Hindlimb muscle (tissue), 1 donor: ENCODE measurements around the gene METTL26. TPM values are rescaled to one million over a fixed set of nuclear protein-coding genes. Genes with fewer than 3 reads are reported as not detected.

Experiments
- DNase-seq: peaks from one replicate; pipeline ENCODE4 v3.0.0-alpha.2; 2013
- polyA plus RNA-seq: library from polyadenylated mRNA; unstranded; fragments of 120-200 nt; gene quantifications from one replicate; pipeline ENCODE4 v1.2.1, GENCODE V29; 2013; ENCODE audit not compliant: insufficient read length

Gene METTL26
- polyA plus RNA-seq = 47.8 TPM

DNA sequence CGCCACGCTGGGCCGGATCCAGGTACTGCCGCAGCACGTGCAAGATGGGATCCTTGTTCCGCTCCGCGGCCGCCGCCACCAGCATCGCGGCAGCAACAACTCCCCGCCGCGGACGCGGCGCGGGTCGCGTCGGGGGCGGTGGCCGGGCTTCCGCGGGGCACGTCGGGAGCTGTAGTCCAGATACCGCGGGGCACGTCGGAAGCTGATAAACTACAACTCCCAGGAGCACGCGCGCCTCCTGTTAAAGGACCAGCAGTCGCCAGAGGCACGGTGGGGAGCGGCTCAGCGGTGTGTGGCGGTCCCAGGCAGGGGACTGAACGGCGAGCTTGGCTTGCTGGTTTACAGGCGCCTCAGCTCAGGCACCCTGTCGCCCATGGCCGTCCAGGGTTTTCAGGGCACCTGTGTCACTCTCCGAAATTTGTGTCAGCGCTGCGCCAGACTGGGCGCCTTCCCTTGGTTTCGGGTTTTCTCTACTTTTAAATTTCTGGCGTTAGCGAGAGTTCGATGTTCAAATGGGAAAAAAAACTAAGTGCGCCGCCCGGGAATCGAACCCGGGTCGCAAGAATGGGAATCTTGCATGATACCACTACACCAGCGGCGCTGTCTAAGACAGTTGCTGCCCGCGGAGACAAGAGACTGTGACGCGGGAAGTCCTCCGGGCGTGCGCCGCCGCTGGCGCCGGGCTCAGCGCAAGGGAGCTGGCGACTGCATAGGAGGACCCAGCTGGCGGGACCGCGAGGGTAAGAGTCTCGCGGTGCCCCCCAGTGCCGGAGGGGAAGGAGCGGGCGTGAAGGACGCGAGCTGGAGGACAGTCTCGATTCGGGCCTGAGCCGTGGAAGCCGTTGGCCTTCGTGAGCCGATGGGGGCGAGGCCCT, at the start of gene METTL26:
METTL26 (minus strand) TSS at position 100 of the 875 bp plus-strand sequence; CDS start at position 85, 15 bp downstream.
- peak; percentile 95 for DNase-seq

DNA sequence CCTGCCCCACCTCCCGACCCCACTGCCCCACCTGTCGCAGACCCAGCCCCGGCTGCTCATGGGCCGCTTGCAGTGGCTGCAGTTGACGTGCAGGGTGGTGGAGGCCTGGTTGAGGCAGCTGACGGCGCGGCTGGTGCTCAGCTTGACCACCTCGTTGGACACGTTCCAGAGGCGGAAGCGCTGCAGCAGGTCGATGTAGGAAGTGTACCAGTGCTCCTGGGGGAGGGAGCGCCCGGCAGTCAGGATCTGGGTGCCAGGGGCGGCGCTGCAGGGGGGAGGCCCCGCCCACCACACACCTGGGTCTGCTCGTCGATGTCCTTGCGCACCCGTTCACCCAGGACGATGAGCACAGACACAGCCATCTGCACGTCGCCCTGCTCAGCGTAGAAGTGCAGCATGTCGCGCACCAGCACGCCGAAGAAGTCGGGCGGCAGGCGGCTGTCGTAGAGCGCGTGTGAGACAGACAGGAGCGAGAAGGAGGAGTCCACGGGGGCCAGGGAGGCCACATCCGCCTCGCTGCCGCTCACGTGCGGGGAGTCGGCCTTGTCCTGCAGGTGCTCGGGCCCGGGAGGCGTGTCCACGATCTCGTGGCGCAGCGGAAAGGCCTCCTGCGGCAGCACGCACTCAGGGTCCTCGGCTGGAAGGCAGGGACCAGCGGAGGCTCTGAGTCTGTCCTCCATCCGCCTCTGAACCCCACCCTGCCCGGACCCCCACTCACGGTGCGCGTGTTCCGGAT, 49.0 kb upstream of the METTL26 start:
- no peak for DNase-seq

DNA sequence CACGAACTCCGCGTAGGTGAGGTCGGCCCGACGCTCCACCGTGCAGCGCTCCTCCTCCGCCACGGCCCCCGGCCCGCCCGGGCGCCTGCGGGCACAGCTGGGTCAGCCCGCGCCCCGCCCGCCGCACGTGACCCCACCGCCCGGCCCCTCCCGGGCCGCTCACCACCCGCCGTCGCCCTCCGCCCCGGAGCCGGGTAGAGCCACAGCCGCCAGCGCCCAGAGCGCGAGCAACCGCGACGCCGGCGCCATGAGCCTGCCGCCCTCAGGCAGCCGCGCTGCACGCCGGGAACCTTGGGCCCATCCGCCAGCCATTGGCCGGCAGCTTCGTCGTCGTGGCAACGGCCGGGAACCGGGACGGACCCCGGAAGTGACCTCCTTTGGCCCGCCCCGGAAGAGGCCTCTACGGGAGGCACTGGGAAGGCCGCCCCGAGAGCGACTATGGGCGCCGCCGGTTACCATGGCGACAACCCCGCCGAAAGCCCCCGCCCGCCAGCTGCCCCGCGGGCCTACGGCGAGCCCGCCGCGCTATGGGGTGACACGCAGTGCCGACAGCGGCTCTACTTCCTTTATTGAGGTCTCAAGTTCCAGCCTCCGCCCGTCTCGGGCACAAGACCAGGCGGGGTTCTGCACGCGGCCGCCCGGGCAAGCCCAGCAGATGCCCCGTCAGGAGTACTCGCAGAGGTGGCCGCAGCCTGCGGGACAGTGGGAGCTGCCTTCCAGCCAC, 48.1 kb upstream of the METTL26 start, which contains the start of gene JMJD8:
JMJD8 (minus strand) TSS at position 264 of the 724 bp plus-strand sequence; CDS start at position 249, 15 bp downstream.
- peak; percentile 97 for DNase-seq

DNA sequence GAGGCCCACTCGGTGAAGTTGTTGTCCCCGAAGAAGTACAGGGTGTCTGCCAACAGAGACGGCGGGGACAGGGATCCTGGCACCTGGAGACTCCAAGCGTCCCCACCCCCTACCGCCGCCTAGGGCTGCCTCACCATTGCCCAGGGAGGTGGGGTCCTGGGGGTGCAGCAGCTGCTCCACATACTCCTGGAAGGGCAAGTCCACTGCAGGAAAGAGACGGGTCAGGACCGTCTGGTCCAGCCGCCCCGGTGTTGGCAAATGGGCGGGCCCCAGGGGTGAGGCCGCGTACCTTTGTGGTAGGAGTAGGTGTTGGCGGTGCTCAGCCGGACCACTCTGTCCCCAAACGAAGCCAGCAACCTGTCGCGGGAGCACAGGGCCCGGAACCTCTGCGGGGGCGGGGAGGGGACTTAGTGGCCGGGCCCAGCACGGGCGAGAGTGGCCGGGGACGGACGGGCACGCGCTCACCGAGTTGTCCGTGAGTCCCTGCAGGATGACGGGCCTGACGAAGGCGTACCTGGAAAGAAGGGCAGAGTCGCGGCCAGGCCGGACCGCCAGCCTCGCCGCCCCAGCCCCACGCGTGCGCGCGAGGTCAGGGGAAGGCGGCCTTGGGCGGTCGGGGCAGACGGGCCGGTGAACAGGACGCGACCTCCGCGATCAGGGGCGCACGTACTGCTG, 47.4 kb upstream of the METTL26 start:
- no peak for DNase-seq

DNA sequence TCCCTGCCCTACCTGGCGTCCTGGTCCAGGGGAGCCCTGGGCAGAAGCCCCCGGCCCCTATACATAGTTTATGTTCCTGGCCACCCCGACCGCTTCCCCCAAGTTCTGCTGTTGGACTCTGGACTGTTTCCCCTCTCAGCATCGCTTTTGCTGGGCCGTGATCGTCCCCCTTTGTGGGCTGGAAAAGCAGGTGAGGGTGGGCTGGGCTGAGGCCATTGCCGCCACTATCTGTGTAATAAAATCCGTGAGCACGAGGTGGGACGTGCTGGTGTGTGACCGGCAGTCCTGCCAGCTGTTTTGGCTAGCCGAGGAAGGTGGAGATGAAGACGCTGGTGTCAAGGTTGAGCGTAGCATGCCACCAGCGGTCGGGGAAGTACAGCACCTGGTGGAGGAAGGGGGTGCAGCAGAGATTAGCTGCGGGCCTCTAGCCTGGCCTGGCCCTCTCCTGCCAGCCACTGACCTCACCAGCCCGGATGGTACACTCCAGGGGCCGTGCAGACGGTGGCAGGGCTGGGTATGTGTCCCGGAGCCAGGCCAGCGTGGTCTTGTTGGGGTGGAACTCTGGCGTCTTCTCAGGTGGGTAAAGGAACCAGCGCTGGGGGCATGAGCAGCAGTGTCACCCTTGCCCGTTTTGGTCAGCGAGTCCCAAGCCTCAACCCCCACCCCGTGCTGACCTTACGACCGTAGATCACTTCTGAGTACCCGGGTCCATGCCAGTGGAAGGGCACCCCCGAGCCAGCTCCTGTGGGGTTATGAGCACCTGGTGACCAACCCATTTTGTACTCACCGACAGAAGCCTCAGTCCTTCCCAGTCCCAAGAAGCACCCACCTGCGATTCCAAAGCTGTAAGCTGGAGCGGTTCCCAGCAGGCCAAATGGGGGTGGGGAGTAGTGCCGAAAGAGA, 46.6 kb upstream of the METTL26 start:
- DNase-seq = no peak

DNA sequence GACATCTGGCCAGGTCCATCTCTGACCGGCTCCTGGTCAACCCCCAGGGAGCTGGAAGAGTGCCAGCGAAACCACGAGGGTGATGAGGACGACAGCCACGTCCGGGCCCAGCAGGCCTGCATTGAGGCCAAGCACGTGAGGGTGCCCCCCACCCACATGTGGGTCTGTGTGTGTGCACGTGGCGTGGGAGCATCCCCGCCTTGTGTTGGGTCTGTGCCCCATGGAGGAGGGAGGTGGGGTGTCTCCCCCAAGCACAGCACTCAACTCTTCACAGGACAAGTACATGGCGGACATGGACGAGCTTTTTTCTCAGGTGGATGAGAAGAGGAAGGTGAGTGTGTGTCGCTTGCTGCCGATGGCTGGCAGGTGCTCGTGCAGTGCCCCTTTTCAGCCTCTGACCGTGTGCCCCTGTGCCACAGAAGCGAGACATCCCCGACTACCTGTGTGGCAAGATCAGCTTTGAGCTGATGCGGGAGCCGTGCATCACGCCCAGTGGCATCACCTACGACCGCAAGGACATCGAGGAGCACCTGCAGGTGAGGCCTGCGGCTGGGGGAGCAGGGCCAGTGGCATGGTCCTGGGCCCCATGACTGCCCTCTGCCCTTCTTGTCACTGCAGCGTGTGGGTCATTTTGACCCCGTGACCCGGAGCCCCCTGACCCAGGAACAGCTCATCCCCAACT, 45.8 kb upstream of the METTL26 start:
- DNase-seq = no peak

DNA sequence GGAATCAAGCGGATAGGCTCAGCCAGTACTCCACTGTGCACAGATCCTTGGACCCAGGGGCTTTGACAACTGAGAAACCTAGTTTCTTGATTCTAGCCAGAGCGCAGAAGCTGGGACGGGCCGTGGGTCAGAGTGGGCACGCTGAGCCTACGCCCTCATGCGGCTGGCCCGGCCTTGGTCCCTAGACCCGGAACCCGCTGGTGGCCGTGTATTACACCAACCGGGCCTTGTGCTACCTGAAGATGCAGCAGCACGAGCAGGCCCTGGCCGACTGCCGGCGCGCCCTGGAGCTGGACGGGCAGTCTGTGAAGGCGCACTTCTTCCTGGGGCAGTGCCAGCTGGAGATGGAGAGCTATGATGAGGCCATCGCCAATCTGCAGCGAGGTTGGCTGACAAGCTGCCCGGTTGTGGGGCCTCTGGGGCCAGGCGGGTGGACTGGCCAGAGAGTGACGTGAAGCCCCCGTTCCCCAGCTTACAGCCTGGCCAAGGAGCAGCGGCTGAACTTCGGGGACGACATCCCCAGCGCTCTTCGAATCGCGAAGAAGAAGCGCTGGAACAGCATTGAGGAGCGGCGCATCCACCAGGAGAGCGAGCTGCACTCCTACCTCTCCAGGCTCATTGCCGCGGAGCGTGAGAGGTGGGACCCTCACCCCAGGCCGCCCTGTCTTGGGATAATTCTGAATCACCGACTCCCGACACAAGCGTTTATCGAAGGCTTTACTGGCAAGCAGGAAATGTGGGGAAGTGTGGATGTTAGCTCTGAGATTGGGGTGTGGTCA, 45.1 kb upstream of the METTL26 start:
- DNase-seq = no peak

DNA sequence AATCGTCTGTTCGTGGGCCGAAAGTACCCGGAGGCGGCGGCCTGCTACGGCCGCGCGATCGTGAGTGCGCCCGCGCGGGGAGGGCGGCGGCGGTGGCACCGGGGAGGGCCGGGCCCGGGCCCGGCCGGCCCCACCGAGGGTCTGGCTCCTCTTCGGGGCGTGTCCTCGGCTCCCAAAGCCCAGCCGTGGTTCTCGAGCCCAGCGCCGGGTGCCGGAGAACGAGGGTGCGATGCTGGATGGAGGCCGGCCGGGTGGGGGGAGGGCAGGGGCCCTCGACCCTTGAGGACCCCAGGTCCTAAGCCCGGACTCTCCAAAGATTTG, 44.5 kb upstream of the METTL26 start:
- DNase-seq = no peak

DNA sequence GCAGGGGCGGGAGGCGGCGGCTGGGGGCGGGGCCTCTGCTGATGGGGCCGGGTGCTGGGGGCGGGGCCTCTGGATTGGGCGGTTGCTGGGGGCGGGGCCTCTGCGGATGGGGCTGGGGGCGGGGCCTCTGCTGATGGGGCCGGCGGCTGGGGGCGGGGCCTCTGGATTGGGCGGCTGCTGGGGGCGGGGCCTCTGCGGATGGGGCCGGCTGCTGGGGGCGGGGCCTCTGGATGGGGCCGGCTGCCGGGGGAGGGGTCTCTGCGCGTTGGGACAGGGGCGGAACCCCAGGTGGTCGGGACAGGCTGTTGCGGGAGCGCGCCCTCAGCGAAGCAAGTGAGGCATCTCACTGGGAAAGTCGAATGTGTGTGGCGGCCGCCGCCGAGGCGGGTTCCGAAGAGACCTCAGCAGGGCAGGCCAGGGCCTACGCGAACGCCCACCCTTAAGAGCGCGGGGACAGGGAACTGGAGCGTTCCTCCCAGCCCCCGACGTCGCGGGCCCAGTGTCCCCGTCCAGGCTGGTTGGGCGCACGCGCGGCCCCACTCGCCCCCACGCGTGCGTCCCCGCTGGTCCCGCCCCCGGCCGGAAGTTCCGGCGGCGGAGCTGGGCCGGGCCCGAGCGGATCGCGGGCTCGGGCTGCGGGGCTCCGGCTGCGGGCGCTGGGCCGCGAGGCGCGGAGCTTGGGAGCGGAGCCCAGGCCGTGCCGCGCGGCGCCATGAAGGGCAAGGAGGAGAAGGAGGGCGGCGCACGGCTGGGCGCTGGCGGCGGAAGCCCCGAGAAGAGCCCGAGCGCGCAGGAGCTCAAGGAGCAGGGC, 43.9 kb upstream of the METTL26 start, which contains the start of gene STUB1:
STUB1 (plus strand) TSS at position 597 of the 811 bp plus-strand sequence; CDS start at position 713, 116 bp downstream.
- peak; percentile 91 for DNase-seq

DNA sequence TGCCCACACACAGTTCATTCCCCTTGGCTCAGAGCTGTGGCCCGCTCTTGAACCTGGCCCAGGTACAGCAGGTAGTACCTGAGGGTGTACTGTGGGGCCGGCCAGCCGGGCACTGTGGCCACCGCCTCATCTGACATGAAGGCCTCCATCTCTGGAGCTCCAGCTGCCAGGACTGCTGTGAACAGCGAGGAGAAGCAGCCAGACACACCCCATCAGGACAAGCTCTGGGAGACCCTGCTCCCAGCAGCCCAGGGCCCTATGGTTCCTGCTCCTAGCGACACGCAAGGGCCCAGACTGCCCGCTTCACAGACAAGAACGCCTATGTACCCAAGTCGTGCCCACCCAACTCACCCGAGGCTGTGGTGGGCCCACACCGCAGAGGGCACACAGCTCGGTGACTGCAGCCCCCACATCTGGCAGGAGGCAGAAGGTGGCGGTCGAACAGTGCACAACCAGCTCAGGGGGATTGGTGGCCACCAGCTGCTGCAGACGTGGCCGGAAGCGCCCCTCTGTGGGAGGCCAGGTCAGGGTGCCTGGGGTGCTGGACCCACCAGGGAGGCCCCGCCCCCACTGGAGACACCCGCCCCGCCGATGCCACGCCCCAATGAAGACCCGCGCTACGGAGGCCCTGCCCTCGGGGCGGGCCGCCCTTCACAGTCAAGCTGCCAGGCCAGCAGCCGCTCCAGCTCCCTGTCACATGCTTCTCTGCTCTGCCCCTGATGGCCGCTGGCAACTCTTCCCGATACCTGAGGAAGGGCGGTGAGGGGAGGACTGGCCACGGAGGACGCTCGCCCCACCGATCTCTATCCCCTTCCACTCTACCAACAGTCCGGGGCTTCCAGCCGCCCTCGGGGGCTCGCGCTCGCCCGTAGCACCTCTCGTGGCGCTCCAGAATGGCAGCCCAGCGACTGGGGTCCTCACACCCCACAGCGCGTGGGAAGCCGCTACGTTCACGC, 43.0 kb upstream of the METTL26 start:
- DNase-seq = peak; percentile 66

DNA sequence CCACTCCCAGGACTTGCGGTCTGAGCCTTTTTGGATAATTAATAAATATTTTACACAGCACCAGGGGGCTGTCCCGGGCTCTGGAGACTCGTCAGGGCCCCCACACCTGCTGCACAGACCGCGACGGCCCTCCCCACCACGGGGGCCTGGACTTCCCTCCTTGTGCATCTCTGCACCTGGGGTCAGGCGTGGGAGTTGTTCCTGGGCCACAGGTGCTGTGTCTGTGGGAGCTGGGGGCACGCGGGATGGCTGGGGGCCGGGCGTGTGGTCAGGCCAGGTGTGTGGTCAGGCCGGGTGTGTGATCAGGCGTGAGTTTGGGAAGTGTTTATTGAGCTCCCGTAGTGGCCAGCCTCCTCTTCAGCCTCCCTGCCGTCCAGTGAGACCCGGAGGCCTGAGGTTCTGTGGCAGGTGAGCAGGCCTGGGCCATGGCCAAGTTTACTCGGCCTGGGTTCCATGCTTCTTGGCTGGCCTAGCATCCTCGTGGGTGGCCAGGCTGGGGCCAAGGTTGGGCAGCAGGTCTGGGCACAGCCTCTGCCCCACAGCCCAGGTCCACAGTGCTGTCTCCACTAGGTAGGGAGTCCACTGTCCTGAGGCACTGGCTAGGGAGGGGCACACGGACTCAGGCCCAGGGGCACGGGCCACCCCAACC, 42.2 kb upstream of the METTL26 start:
- DNase-seq = no peak

DNA sequence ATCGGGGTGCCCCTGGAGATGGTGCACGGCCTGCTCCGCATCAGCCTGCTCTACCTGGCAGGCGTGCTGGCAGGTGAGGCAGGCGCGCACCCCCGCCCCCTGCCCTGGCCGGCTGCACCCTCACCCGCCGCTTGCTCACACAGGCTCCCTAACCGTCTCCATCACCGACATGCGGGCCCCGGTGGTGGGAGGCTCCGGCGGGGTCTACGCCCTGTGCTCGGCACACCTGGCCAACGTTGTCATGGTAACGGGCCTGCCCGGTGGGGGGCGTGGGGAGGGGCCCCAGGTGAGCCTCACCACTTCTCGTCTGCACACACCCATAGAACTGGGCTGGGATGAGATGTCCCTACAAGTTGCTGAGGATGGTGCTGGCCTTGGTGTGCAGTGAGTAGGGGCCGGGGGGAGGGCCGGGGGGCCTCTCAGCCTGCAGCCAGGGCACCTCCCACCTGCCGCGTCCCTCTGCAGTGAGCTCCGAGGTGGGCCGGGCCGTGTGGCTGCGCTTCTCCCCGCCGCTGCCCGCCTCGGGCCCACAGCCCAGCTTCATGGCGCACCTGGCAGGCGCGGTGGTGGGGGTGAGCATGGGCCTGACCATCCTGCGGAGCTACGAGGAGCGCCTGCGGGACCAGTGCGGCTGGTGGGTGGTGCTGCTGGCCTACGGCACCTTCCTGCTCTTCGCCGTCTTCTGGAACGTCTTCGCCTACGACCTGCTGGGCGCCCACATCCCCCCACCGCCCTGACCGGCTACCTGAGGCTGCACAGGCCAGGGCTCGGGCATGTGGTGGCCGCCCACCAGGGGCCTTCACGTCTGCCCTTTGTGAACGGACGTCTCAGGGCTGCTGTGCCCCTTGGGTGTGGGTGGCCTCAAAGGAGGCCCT, 41.4 kb upstream of the METTL26 start:
- DNase-seq = no peak

DNA sequence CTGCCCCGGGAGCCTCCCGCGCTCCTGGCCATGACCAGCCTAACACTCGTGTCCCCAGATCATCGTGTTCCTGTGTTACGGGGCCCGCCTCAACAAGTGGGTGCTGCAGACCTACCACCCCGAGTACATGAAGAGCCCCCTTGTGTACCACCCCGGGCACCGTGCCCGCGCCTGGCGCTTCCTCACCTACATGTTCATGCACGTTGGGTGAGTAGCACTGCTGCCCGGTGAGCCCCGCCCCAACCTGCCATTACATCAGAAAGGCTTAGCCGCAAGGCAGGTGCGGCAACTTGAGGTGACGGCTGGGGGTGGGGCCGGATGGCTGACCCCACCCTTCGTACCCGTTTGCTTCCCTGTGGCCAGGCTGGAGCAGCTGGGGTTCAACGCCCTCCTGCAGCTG, 40.8 kb upstream of the METTL26 start:
- no peak for DNase-seq

DNA sequence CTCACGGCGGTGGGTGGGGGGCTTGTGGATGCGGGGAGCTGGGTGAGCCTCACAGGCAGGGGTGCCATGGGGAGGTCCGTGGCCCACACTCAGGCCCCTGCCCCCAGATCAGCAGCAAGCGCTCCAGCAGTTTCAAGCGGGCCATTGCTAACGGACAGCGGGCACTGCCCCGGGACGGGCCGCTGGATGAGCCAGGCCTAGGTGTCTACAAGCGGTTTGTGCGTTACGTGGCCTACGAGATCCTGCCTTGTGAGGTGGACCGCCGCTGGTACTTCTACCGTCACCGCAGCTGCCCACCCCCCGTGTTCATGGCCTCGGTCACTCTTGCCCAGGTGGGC, 40.4 kb upstream of the METTL26 start:
- no peak for DNase-seq

DNA sequence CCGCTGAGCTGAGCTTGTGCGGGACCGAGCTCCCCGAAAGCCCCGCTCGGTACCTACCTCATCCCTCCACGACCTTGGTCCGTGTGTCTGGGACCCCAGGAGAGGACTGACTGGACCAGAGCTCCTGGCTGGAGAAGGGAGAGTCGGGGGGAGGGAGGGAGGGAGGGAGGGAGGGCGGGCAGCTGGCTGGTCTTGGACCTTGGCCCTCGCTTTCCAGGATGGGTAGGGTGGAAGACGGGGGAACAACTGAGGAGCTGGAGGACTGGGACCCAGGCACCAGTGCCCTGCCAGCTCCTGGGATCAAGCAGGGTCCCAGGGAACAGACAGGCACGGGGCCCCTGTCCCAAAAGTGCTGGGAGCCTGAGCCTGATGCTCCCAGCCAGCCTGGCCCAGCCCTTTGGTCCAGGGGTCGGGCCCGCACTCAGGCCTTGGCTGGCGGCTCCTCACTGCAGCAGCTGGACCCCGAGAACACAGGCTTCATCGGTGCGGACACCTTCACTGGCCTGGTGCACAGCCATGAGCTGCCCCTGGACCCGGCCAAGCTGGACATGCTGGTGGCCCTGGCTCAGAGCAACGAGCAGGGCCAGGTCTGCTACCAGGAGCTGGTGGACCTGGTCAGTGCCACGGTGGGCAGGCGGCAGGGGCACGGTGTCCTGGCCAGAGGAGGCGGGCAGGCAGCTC, 39.9 kb upstream of the METTL26 start:
- no peak for DNase-seq
